OCI-LY3 (cell line): Measurements from ENCODE around the gene SPANXD.

Experiments
- H2AFZ ChIP-seq: fragments of 200-600, 300-600 bp; shearing (Covaris generic); 2 replicates; pipeline ENCODE4 v1.6.0; 2014; ENCODE audit warnings: antibody characterized with exemption, low read depth, low read length
- H3K27ac ChIP-seq: fragments of 200-600, 300-600 bp; sonication (generic); 2 replicates; pipeline ENCODE4 v1.5.1; 2014; ENCODE audit warnings: mild to moderate bottlenecking, low read length, moderate library complexity, mixed read lengths
- H3K27me3 ChIP-seq: fragments of 200-600, 300-600 bp; sonication (generic); 2 replicates; pipeline ENCODE4 v1.6.1; 2014; ENCODE audit warnings: low read depth, low read length, mixed read lengths
- H3K36me3 ChIP-seq: fragments of 200-600, 300-600 bp; sonication (generic); replicated peaks from 2 replicates; pipeline ENCODE3; 2014; ENCODE audit warnings: low read depth, low read length, mixed read lengths
- H3K4me1 ChIP-seq: fragments of 300-600, 200-600 bp; sonication (generic); 2 replicates; pipeline ENCODE4 v1.6.1; 2014; ENCODE audit warnings: low read length, mixed read lengths
- H3K4me2 ChIP-seq: fragments of 200-600, 300-600 bp; sonication (generic); 2 replicates; pipeline ENCODE4 v1.6.1; 2014; ENCODE audit warnings: low read length, mixed read lengths
- H3K4me3 ChIP-seq: fragments of 300-600, 200-600 bp; sonication (generic); 2 replicates; pipeline ENCODE4 v1.5.1; 2014; ENCODE audit warnings: antibody characterized with exemption, mild to moderate bottlenecking, low read length, moderate library complexity
- H3K79me2 ChIP-seq: fragments of 300-600, 200-600 bp; shearing (Covaris generic); 2 replicates; pipeline ENCODE4 v1.6.1; 2014; ENCODE audit warnings: mild to moderate bottlenecking, low read length, mixed read lengths
- H3K9ac ChIP-seq: fragments of 300-600, 200-600 bp; shearing (Covaris generic); 2 replicates; pipeline ENCODE4 v1.6.0; 2014; ENCODE audit warnings: mild to moderate bottlenecking, low read length, moderate library complexity
- H3K9me3 ChIP-seq: fragments of 200-600, 300-600 bp; shearing (Covaris generic); 2 replicates; pipeline ENCODE4 v1.6.1; 2014; ENCODE audit warnings: low read length, mixed read lengths; ENCODE audit not compliant: insufficient read depth
- H4K20me1 ChIP-seq: fragments of 200-600, 300-600 bp; sonication (generic); 2 replicates; pipeline ENCODE4 v1.6.1; 2016; ENCODE audit warnings: low read length, mixed read lengths; ENCODE audit not compliant: insufficient read depth
- CTCF ChIP-seq: fragments of 200-600, 300-600 bp; sonication (generic); IDR thresholded peaks from 2 replicates; pipeline ENCODE4 v1.5.1; 2014; ENCODE audit warnings: antibody characterized with exemption, low read length, low read depth
- EZH2phosphoT487 ChIP-seq: fragments of 200-600 bp; shearing (Covaris generic); IDR thresholded peaks from 2 replicates; pipeline ENCODE4 v1.6.1; 2018; ENCODE audit warnings: antibody characterized with exemption, mixed run types, low read depth

SPANXD gene

DNA sequence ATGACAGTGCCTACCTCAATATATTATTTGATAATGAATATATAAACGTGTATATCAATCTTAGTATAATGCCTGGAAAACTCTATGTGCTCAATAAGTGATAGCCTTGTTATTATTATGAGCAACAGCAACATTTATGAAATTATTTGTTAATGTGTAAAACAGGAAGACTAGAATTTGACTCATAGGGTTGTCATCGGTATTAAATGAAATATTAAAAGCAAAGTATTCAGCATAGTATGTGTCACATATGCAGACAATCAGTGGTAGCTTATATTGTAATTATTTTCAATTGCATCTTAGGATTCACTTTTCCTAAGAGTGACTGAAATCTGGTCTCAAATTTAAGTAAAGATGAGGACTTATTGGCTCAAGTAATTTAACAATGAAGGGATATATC, 24.6 kb downstream of the SPANXD start:
- Histone ChIP-seq H3K4me1 (no peaks in the 10 kb centered on the region), H3K9ac (no peak overlapping the region), H3K9me3 (no peaks in the 10 kb centered on the region), H3K4me2 (no peak overlapping the region), H3K27me3 (no peaks in the 10 kb centered on the region), H2AFZ (no peak overlapping the region), H3K36me3 (no peaks in the 10 kb centered on the region), H3K4me3 (no peak overlapping the region), H3K27ac (no peak overlapping the region), H4K20me1 (no peaks in the 10 kb centered on the region), H3K79me2 (no peaks in the 10 kb centered on the region)
- TF ChIP-seq EZH2phosphoT487 (no peak), CTCF (no peak)

GRCh38 chrX:141669689-141670088, 28.9 kb downstream of the SPANXD start:
- no peaks in the 10 kb centered on the region for H4K20me1 ChIP-seq
- H3K4me2 ChIP-seq: no peak overlapping the region
- no peaks in the 10 kb centered on the region for H3K27me3 ChIP-seq
- H3K9me3 ChIP-seq: no peaks in the 10 kb centered on the region
- no peak overlapping the region for H3K9ac ChIP-seq
- no peaks in the 10 kb centered on the region for H3K4me1 ChIP-seq
- no peak overlapping the region for H3K4me3 ChIP-seq
- H3K27ac ChIP-seq: no peak overlapping the region
- TF ChIP-seq CTCF: no peak
- TF ChIP-seq EZH2phosphoT487: no peak
- H2AFZ ChIP-seq: no peak overlapping the region
- H3K36me3 ChIP-seq: no peaks in the 10 kb centered on the region
- H3K79me2 ChIP-seq: no peaks in the 10 kb centered on the region

DNA sequence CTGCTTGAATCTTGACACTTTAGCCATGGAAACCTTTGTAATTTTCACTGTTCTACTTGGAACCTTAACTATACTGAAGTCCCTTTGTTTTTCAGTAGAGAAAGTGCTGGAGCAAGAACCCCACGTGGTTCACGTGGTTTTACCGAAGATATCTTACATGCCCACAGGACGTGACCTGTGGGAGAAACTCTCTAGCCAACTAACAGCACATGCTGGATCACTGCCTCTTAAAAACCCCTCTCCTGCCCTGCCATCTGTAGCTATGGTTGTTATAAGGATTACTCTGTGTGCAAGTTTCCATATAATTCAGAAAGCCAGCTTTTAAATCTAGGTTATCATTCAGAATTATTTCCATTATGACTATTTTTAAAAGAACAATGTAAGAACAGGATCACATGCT, 30.2 kb downstream of the SPANXD start:
- Histone ChIP-seq H3K36me3 (no peaks in the 10 kb centered on the region), H2AFZ (no peak overlapping the region), H3K4me3 (no peak overlapping the region), H3K4me2 (no peak overlapping the region), H3K79me2 (no peaks in the 10 kb centered on the region), H3K27ac (no peak overlapping the region), H3K27me3 (no peaks in the 10 kb centered on the region), H3K9me3 (no peaks in the 10 kb centered on the region), H4K20me1 (no peaks in the 10 kb centered on the region), H3K9ac (no peak overlapping the region), H3K4me1 (no peaks in the 10 kb centered on the region)
- TF ChIP-seq CTCF (no peak), EZH2phosphoT487 (no peak)

DNA sequence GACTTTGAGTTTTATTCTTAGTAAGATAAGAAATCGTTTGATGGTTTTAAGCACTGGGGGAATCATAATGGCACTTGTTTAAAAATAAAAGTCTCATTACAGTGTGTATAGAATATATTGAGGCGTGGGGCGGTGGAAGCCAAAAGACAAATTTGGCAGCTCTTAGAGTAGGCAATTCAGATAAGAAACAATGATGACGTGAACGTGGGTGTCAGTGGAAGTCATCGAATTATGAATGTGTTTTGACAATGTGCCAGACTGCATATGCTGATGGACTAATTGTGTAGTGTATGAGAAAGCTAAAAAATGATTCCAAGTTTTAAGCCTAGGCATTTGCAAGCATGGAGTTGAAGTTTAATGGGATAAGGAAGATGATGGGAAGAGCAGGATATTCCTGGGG, 35.8 kb downstream of the SPANXD start:
- H3K27me3 ChIP-seq: no peaks in the 10 kb centered on the region
- no peak overlapping the region for H2AFZ ChIP-seq
- no peaks in the 10 kb centered on the region for H3K79me2 ChIP-seq

More for the DNA sequence above, 35.8 kb downstream of the SPANXD start:
- no peak overlapping the region for H3K9ac ChIP-seq
- no peaks in the 10 kb centered on the region for H4K20me1 ChIP-seq
- H3K9me3 ChIP-seq: no peaks in the 10 kb centered on the region
- TF ChIP-seq CTCF (no peak), EZH2phosphoT487 (no peak)
- no peak overlapping the region for H3K4me3 ChIP-seq
- H3K4me1 ChIP-seq: no peaks in the 10 kb centered on the region
- H3K27ac ChIP-seq: no peak overlapping the region
- no peaks in the 10 kb centered on the region for H3K36me3 ChIP-seq
- H3K4me2 ChIP-seq: no peak overlapping the region
